Naive thymus-derived CD4-positive, alpha-beta T cell (primary cell): Measurements from ENCODE around the gene MYPN. TPM values are rescaled to one million over a fixed set of nuclear protein-coding genes. Genes with fewer than 3 reads are reported as not detected.
"Not testable (repeated sequence)": the region's sequence is repeated elsewhere in the genome, so short reads cannot be mapped to it uniquely, and the experiment has no call there.

ENCODE experiments used
- ATAC-seq: fragments of 150-1000 bp; cut with Tn5 transposase; 2 replicates; pipeline ENCODE4 v1.10.0; 2021; ENCODE audit warnings: mild to moderate bottlenecking, moderate library complexity
- CTCF ChIA-PET: fragments of 350-600 bp; sonication (Branson Sonifier 250); formaldehyde crosslinking; loops from one replicate; lab custom pipeline; 2021; ENCODE audit warnings: antibody characterized with exemption; lab: Charles Lee
- POLR2A ChIA-PET: fragments of 350-600 bp; sonication (Branson Sonifier 250); formaldehyde crosslinking; loops from one replicate; lab custom pipeline; 2021; ENCODE audit warnings: antibody characterized with exemption, inconsistent platforms; lab: Charles Lee
- DNase-seq, 9 donors: peaks; one replicate each; pipeline versions ENCODE4 v3.0.0 to v3.0.0-alpha.2; 2020 to 2022; ENCODE audit warnings: mixed read lengths in 1 of 9
- H3K27ac ChIP-seq: one replicate; pipeline ENCODE4 v1.7.0; 2013; ENCODE audit warnings: mild to moderate bottlenecking, low read depth, low read length, moderate library complexity
- H3K27me3 ChIP-seq, 2 donors: one replicate each; pipeline ENCODE4 v1.7.0; 2013; ENCODE audit warnings: low read length in 2 of 2, mild to moderate bottlenecking in 2 of 2, moderate library complexity in 2 of 2; ENCODE audit not compliant: control insufficient read depth in 2 of 2, insufficient read depth in 2 of 2
- H3K36me3 ChIP-seq, 3 experiments: 1 replicate in 2 of 3; 2 replicates in 1 of 3; pipeline ENCODE4 v1.7.0; 2013; ENCODE audit warnings: low read length in 3 of 3, mild to moderate bottlenecking in 3 of 3, moderate library complexity in 1 of 3; ENCODE audit not compliant: insufficient read depth in 3 of 3, control insufficient read depth in 2 of 3
- H3K4me1 ChIP-seq, 2 donors: one replicate each; pipeline ENCODE4 v1.7.0; 2013; ENCODE audit warnings: low read length in 2 of 2, mild to moderate bottlenecking in 2 of 2, moderate library complexity in 1 of 2; ENCODE audit not compliant: control insufficient read depth in 2 of 2, insufficient read depth in 2 of 2
- H3K4me3 ChIP-seq: 2 replicates; pipeline ENCODE4 v1.7.0; 2013; ENCODE audit warnings: mild to moderate bottlenecking, low read length
- H3K9me3 ChIP-seq, 3 experiments: 1 replicate in 2 of 3; 2 replicates in 1 of 3; pipeline ENCODE4 v1.7.0; 2013; ENCODE audit warnings: low read length in 3 of 3; ENCODE audit not compliant: control insufficient read depth in 2 of 3
- H3K27ac Mint-ChIP-seq, 9 donors: one replicate each; pipeline ENCODE4 v1.8.0; 2020 to 2022; ENCODE audit warnings: mixed read lengths in 9 of 9, mild to moderate bottlenecking in 8 of 9, moderate library complexity in 5 of 9, inconsistent platforms in 2 of 9
- H3K27me3 Mint-ChIP-seq, 5 donors: one replicate each; pipeline ENCODE4 v1.8.0; 2021 to 2022; ENCODE audit warnings: mixed read lengths in 5 of 5, mild to moderate bottlenecking in 1 of 5
- H3K36me3 Mint-ChIP-seq, 5 donors: one replicate each; pipeline ENCODE4 v1.8.0; 2020 to 2022; ENCODE audit warnings: mixed read lengths in 5 of 5, mild to moderate bottlenecking in 3 of 5, inconsistent platforms in 1 of 5
- H3K4me1 Mint-ChIP-seq, 7 donors: one replicate each; pipeline ENCODE4 v1.8.0; 2020 to 2022; ENCODE audit warnings: mixed read lengths in 7 of 7, mild to moderate bottlenecking in 3 of 7, inconsistent platforms in 1 of 7
- H3K4me3 Mint-ChIP-seq, 10 donors: one replicate each; pipeline ENCODE4 v1.8.0; 2020 to 2022; ENCODE audit warnings: mild to moderate bottlenecking in 10 of 10, mixed read lengths in 10 of 10, moderate library complexity in 6 of 10, inconsistent platforms in 2 of 10
- H3K9me3 Mint-ChIP-seq, 11 donors: one replicate each; pipeline ENCODE4 v1.8.0; 2020 to 2022; ENCODE audit warnings: mixed read lengths in 11 of 11, mild to moderate bottlenecking in 4 of 11, inconsistent platforms in 1 of 11, moderate library complexity in 1 of 11
- intact Hi-C, 2 donors: fragments of 100-400 bp; cut with micrococcal nuclease; formaldehyde crosslinking; loops; one replicate each; pipeline ENCODE4 v1.15.1; 2023
- polyA plus RNA-seq, 2 donors: library from polyadenylated mRNA; unstranded; fragments of 300-500 nt; fragmentation: Illumina TruSeq; gene quantifications; one replicate each; pipeline ENCODE4 v1.2.3, GENCODE V29; 2021
- total RNA-seq, 6 experiments: library from RNA in 5 of 6; stranded (reverse) in 5 of 6; gene quantifications; 1 replicate in 5 of 6; 2 replicates in 1 of 6; pipeline ENCODE4 v1.2.3 and lab custom pipeline; 2021 to 2026

MYPN gene
- total and polyA plus RNA-seq, 7 experiments from 2014 or later = not detected

DNA sequence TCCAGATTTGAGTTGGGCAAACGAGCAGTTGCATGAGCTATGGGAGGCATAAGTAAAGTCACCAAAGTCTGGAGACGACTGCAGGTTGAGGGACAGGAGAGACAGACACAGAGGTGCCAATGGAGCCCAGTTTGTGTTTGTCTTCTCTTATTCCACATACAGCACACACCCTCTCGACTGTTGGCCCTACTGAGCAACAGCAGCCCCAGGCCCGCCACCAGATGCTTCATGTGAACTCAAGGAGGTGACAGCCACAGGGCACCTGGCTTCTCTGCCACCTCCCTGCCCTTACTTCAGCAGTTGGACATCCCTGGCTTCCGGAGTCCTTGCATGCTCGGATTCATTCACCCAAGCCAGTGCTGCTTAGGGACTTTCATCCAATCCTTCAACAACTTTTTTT is 129.1 kb downstream of the MYPN start:
- no peak for DNase-seq

DNA sequence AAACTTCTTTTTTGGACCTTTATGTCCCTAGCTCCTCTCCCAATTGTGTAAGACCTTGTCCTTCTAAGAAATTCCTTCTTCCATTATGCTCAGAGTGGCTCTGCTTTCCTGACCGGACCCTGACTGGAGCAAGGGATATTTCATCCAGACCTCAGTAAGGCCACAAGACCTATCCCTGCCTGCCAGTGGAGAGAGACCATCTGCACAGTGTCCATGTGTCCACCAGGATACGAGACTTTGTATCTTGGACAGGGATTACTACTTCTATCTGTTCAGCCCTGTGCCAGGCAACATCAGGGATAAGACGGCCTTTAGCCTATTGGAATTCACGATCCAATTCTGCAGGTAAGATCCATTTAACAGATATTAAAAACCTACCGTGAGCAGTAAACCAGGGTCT is 129.8 kb downstream of the MYPN start:
- ChIA-PET POLR2A (no interaction called here), CTCF (no interaction called here)
- intact Hi-C loops = no loop called here
- no peaks in the 10 kb centered on the region for H3K4me1 Mint-ChIP-seq
- Histone ChIP-seq H3K4me1 (no peaks in the 10 kb centered on the region), H3K27ac (no peak overlapping the region), H3K27me3 (no peaks in the 10 kb centered on the region), H3K9me3 (no peaks in the 10 kb centered on the region), H3K36me3 (no peaks in the 10 kb centered on the region), H3K4me3 (no peak overlapping the region)
- peaks cover 0 to 18% (median 4%) of the 10 kb centered on the region in 5 donors for H3K27me3 Mint-ChIP-seq
- no peaks in the 10 kb centered on the region for H3K36me3 Mint-ChIP-seq
- DNase-seq (no peak), ATAC-seq (no peak)
- no peaks in the 10 kb centered on the region for H3K9me3 Mint-ChIP-seq
- H3K27ac Mint-ChIP-seq = no peak overlapping the region
- H3K4me3 Mint-ChIP-seq = no peak overlapping the region

More for the DNA sequence above, 129.1 kb downstream of the MYPN start:
- no peaks in the 10 kb centered on the region for H3K4me1 ChIP-seq
- no peaks in the 10 kb centered on the region for H3K4me1 Mint-ChIP-seq
- no peaks in the 10 kb centered on the region for H3K9me3 Mint-ChIP-seq
- no peaks in the 10 kb centered on the region for H3K27me3 ChIP-seq
- H3K36me3 ChIP-seq = no peaks in the 10 kb centered on the region
- no peak overlapping the region for H3K4me3 ChIP-seq
- no peak overlapping the region for H3K4me3 Mint-ChIP-seq
- no peaks in the 10 kb centered on the region for H3K9me3 ChIP-seq
- no peak for ATAC-seq
- peaks cover 5 to 25% (median 8%) of the 10 kb centered on the region in 5 donors for H3K27me3 Mint-ChIP-seq
- ChIA-PET POLR2A (no interaction called here), CTCF (no interaction called here)
- no peaks in the 10 kb centered on the region for H3K36me3 Mint-ChIP-seq
- no peak overlapping the region for H3K27ac ChIP-seq
- intact Hi-C loops = no loop called here
- no peak overlapping the region for H3K27ac Mint-ChIP-seq

DNA sequence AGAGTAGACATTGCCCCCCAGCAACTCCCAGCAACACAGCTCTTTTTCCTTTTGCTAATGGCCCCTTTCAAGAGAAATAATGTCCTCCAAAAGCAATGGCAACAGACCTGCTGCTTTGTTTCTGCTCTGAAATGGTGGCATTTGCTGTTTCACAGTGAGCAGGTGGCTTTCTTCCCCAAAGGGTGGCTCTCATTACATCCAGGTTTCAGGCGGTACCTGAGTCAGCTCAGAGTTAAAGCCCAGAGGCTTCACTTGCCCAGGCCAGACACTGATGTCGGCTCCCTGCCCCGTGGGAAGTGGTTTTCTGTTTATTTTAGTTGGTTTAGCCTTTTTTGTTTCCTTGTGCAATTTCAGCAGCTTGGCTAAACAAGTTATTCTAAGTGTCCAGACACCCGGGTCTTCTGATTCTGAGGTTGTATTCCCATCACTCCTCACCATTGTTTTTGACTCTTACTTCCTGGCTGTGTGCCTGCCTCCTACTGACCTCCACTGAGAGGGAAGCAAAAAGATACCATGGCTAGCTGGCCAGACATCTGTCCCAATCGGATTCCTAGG is 130.4 kb downstream of the MYPN start:
- ChIA-PET POLR2A (interaction anchor here (1.0 to 1.2 kb wide), 2 partner anchors 9 to 11 kb away, joined by 3 to 4 read pairs; no protein-coding TSS in a partner anchor), CTCF (no interaction called here)
- Histone ChIP-seq H3K36me3 (no peaks in the 10 kb centered on the region), H3K9me3 (no peaks in the 10 kb centered on the region), H3K4me1 (no peaks in the 10 kb centered on the region), H3K4me3 (no peak overlapping the region), H3K27ac (no peak overlapping the region), H3K27me3 (no peaks in the 10 kb centered on the region)
- no peak for DNase-seq
- Mint-ChIP-seq H3K4me1 (no peaks in the 10 kb centered on the region), H3K4me3 (no peak overlapping the region), H3K36me3 (no peaks in the 10 kb centered on the region), H3K27me3 (peaks cover 0 to 17% (median 5%) of the 10 kb centered on the region in 5 donors), H3K9me3 (no peaks in the 10 kb centered on the region), H3K27ac (no peak overlapping the region)
- ATAC-seq = no peak
- intact Hi-C loops = no loop called here

DNA sequence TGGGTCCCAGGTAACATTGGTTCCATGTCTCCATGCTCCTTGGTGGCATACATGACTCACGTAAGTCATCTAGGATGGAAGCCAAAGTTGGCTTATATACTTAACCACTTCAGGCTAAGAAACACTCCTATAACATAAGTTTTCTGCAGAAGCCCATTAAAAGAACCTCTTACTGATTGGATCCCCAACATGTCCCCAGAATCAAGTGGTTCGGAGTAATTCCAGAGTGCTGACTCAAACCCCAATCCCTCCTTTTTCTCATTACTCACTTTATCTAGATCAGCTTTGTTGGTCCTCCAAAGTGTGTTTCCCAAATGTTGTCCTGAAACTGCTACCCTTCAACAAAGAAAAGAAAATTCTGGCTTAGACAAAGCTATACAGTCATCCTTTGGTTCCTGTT is 132.8 kb downstream of the MYPN start:
- Histone ChIP-seq H3K4me1 (no peaks in the 10 kb centered on the region), H3K4me3 (no peak overlapping the region), H3K27ac (no peak overlapping the region), H3K27me3 (no peaks in the 10 kb centered on the region), H3K36me3 (no peaks in the 10 kb centered on the region), H3K9me3 (no peaks in the 10 kb centered on the region)
- Mint-ChIP-seq H3K4me3 (no peak overlapping the region), H3K27ac (no peak overlapping the region), H3K9me3 (no peaks in the 10 kb centered on the region), H3K36me3 (no peaks in the 10 kb centered on the region), H3K4me1 (no peaks in the 10 kb centered on the region), H3K27me3 (peaks cover 0 to 5% (median 0%) of the 10 kb centered on the region in 5 donors)
- CTCF ChIA-PET = no interaction called here
- POLR2A ChIA-PET = no interaction called here
- DNase-seq (no peak), ATAC-seq (no peak)
- intact Hi-C loops = no loop called here

DNA sequence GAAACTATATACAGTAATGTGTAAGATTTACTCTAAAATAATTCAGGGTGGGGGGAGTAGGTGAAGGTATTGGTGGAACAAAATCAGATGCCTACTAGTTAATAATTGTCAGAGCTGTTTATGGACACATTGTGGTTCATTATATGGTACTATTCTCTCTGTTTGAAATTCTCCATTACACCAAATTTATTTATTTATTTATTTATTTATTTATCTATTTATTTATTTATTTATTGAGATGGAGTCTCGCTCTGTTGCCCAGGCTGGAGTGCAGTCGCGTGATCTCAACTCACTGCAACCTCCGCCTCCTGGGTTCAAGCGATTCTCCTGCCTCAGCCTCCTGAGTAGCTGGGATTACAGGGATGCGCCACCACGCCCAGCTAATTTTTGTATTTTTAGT is 137.1 kb downstream of the MYPN start:
- H3K9me3 Mint-ChIP-seq, H3K4me1 ChIP-seq, H3K4me3 Mint-ChIP-seq, ATAC-seq, H3K9me3 ChIP-seq, H3K27me3 ChIP-seq, H3K4me1 Mint-ChIP-seq, H3K36me3 ChIP-seq, CTCF ChIA-PET, H3K27ac ChIP-seq, POLR2A ChIA-PET, DNase-seq, H3K4me3 ChIP-seq, H3K27me3 Mint-ChIP-seq, H3K36me3 Mint-ChIP-seq, H3K27ac Mint-ChIP-seq, intact Hi-C loops: not testable (repeated sequence)

DNA sequence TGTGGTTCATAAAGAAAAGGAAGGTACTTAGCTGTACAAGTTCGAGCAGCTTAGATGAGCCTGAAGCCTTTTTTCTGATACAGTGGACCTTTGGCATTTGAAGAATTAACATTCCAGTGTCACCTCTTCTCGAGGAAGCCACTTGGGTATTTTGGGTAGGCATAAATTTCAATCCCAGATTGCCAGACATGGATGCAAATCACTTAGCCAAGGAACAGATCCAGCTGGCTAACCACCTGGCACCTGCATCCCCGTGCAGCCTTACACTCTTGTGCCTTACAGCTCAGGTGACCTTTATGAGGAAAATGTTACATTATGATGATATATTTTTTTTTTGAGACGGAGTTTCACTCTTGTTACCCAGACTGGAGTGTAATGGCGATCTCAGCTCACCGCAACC is 138.6 kb downstream of the MYPN start:
- no peaks in the 10 kb centered on the region for H3K36me3 Mint-ChIP-seq
- H3K27ac Mint-ChIP-seq = no peak overlapping the region
- no peak overlapping the region for H3K4me3 Mint-ChIP-seq
- peaks cover 0 to 5% (median 0%) of the 10 kb centered on the region in 5 donors for H3K27me3 Mint-ChIP-seq
- intact Hi-C loops = no loop called here
- DNase-seq (no peak), ATAC-seq (no peak)
- no peaks in the 10 kb centered on the region for H3K36me3 ChIP-seq
- no peaks in the 10 kb centered on the region for H3K4me1 ChIP-seq
- H3K27me3 ChIP-seq = no peaks in the 10 kb centered on the region
- H3K9me3 ChIP-seq = no peaks in the 10 kb centered on the region
- no peaks in the 10 kb centered on the region for H3K9me3 Mint-ChIP-seq
- ChIA-PET POLR2A (no interaction called here), CTCF (no interaction called here)
- no peak overlapping the region for H3K4me3 ChIP-seq
- no peak overlapping the region for H3K27ac ChIP-seq
- H3K4me1 Mint-ChIP-seq = peaks cover 0 to 3% (median 0%) of the 10 kb centered on the region in 7 donors

DNA sequence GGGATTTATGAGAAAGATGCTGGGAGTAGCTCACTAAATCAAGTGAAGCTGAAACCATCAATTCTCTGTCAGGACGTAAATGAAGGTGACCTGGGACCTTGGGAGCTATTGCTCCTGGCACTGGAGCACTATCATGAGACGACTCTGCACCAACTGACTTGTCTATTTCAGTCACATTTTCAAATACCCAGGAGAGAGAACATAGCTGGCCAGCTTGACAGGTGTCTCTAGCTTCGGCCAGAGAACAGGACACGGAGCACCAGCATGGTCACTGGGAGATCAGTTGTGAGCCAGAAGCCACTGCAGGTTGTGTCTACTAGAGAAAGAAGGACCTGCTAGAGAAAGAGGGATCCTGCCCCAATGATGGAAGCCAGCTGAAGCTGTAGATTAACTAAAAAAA is 140.0 kb downstream of the MYPN start:
- no peak overlapping the region for H3K27ac Mint-ChIP-seq
- H3K27me3 Mint-ChIP-seq = peaks cover 0 to under 1% (median 0%) of the 10 kb centered on the region in 5 donors
- no peaks in the 10 kb centered on the region for H3K36me3 Mint-ChIP-seq
- no peak for DNase-seq
- H3K4me3 ChIP-seq = no peak overlapping the region
- no peaks in the 10 kb centered on the region for H3K36me3 ChIP-seq
- no peaks in the 10 kb centered on the region for H3K9me3 Mint-ChIP-seq
- ATAC-seq = no peak
- intact Hi-C loops = no loop called here
- POLR2A ChIA-PET = no interaction called here
- H3K4me1 Mint-ChIP-seq = peaks cover 0 to 3% (median 0%) of the 10 kb centered on the region in 7 donors
- no peaks in the 10 kb centered on the region for H3K9me3 ChIP-seq
- CTCF ChIA-PET = no interaction called here
- H3K4me3 Mint-ChIP-seq = no peak overlapping the region
- no peak overlapping the region for H3K27ac ChIP-seq
- no peaks in the 10 kb centered on the region for H3K4me1 ChIP-seq
- no peaks in the 10 kb centered on the region for H3K27me3 ChIP-seq
